Upper lobe of left lung (tissue), 6 donors: Measurements from ENCODE around the gene SSNA1. TPM values are rescaled to one million over a fixed set of nuclear protein-coding genes. Genes with fewer than 3 reads are reported as not detected.
A peak's percentile ranks its signal among the peaks of the same experiment; 100 is the strongest.

Experiments
- ATAC-seq, 2 donors: fragments of 200-7000 bp; cut with Tn5 transposase; one replicate each; pipeline ENCODE4 v1.9.1; 2022; ENCODE audit warnings: mild to moderate bottlenecking in 2 of 2, moderate library complexity in 2 of 2; ENCODE audit not compliant: low FRiP score in 2 of 2
- DNase-seq, 2 donors: peaks; one replicate each; pipeline ENCODE4 v3.0.0-alpha.2; 2019 to 2020
- H3K27ac ChIP-seq, 4 donors: fragments of 200-600 bp; sonication (generic); one replicate each; pipeline ENCODE4 v1.5.1; 2016 to 2019
- H3K27me3 ChIP-seq, 4 donors: fragments of 200-600 bp; sonication (generic); one replicate each; pipeline ENCODE4 v1.5.1; 2017 to 2019
- H3K36me3 ChIP-seq, 4 donors: fragments of 200-600 bp; sonication (generic); one replicate each; pipeline ENCODE4 v1.5.1; 2016 to 2019
- H3K4me1 ChIP-seq, 4 donors: fragments of 200-600 bp; sonication (generic); one replicate each; pipeline ENCODE4 v1.5.1; 2018 to 2019
- H3K4me3 ChIP-seq, 4 donors: fragments of 200-600 bp; sonication (generic); one replicate each; pipeline ENCODE4 v1.5.1; 2017 to 2019; ENCODE audit warnings: mild to moderate bottlenecking in 2 of 4, moderate library complexity in 1 of 4
- H3K9me3 ChIP-seq, 4 donors: fragments of 200-600 bp; sonication (generic); one replicate each; pipeline ENCODE4 v1.5.1; 2018 to 2019
- EP300 ChIP-seq, 4 donors: sonication (generic); formaldehyde crosslinking; IDR thresholded peaks; one replicate each; pipeline ENCODE4 v1.5.1; 2017; ENCODE audit warnings: antibody characterized with exemption in 4 of 4, control low read depth in 2 of 4
- POLR2A ChIP-seq, 4 donors: fragments of 450-650 bp; IDR thresholded peaks; one replicate each; pipeline ENCODE4 v1.5.1; 2016 to 2017; ENCODE audit warnings: antibody characterized with exemption in 4 of 4, mild to moderate bottlenecking in 2 of 4
- POLR2AphosphoS5 ChIP-seq, 2 donors: sonication (generic); formaldehyde crosslinking; IDR thresholded peaks; one replicate each; pipeline ENCODE4 v1.5.1; 2017; ENCODE audit warnings: antibody characterized with exemption in 2 of 2
- WGBS, 2 donors: methylation state at CpG; one replicate each; pipeline ENCODE4 v1.1.5; 2017 to 2018; 5-methylcytosine and 5-hydroxymethylcytosine counted together
- total RNA-seq, 6 donors: library from RNA; depleted of rRNA in 4 of 6; stranded (reverse); fragments of >200 nt in 4 of 6; gene quantifications; one replicate each; pipeline versions ENCODE4 v1.1.0 to v1.2.1, GENCODE V29; 2016 to 2021
- TF ChIP-seq, protein P1 (sequence below), 6 experiments: fragments of 450-650 bp in 4 of 6; fragments of 200-600 bp in 2 of 6; sonication (generic) in 2 of 6; IDR thresholded peaks; one replicate each; pipeline ENCODE4 v1.5.1; 2016 to 2019; ENCODE audit warnings: antibody characterized with exemption in 6 of 6
- donor health status: DM: no; HTN: no; CAD: no; lungs with moderate emphysema.
- donor health status: DM: no; HTN: yes; CAD: no; lungs with severe emphysema.

The SSNA1 gene, protein sequence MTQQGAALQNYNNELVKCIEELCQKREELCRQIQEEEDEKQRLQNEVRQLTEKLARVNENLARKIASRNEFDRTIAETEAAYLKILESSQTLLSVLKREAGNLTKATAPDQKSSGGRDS
- 100 to 1,000 TPM in 1 of 6 donors, 10 to 100 TPM in 5; 39.8 to 110 (median 73.0) TPM for total RNA-seq

DNA sequence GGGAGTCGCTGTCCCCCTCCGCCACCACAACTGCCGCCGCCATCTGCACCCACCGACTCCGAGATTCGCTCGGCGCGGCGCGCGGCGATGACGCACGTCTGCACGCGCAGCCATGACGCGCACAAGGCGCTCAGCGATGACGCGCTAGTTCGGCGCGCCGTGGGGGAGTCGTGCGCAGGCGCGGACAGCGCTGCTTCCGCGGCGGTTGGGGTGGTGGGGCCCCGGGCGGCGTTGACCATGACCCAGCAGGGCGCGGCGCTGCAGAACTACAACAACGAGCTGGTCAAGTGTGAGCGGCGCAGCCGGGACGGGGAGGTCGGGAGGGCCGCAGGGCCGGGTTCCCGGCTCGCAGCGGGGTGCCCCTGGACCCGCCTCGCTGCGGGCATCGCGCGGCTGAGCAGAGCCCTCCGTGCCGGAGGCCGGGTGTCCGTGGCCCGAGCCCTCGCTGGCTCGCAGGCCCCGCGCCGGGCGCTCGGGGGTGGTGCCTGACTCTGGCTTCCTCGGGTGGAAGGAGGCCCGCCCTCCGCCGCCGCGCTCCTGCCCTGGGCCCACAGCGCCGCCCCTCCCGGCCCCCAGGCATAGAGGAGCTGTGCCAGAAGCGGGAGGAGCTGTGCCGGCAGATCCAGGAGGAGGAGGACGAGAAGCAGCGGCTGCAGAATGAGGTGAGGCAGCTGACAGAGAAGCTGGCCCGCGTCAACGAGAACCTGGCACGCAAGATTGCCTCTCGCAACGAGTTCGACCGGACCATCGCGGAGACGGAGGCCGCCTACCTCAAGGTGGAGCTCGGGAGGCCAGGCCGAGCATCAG is at the start of gene SSNA1, which contains the start of gene ANAPC2:
Gene SSNA1, plus strand, starts transcription at position 187 of the 807 bp plus-strand sequence. Its CDS starts 51 bp downstream, at position 238.
Gene ANAPC2, minus strand, starts transcription at position 71 of the 807 bp plus-strand sequence. Its CDS starts 28 bp downstream, at position 43.
- Histone ChIP-seq H3K27me3 (no peaks in the 10 kb centered on the region), H3K27ac (peak within 1 kb of the TSS; percentile 90 to 96 (median 94)), H3K36me3 (peaks cover 9 to 67% (median 44%) of the 10 kb centered on the region in 4 donors), H3K9me3 (no peaks in the 10 kb centered on the region), H3K4me3 (peak within 1 kb of the TSS; percentile 76 to 100 (median 86)), H3K4me1 (peaks cover 35 to 51% (median 37%) of the 10 kb centered on the region in 4 donors)
- 0 to 1% methylated on average over 7 to 78 of the region's 98 CpGs for WGBS, 2 donors
- DNase-seq (peak; percentile 94 to 100), ATAC-seq (peak; percentile 89 to 95)
- TF ChIP-seq POLR2A (IDR thresholded peaks at IDR 0.05) (peak in 3 of 4 donors; percentile 83 to 96 (median 90)), EP300 (IDR thresholded peaks at IDR 0.05) (peak in 1 of 4 donors; percentile 92), POLR2AphosphoS5 (IDR thresholded peaks at IDR 0.05) (peak; percentile 99)
- TF ChIP-seq, protein P1, sequence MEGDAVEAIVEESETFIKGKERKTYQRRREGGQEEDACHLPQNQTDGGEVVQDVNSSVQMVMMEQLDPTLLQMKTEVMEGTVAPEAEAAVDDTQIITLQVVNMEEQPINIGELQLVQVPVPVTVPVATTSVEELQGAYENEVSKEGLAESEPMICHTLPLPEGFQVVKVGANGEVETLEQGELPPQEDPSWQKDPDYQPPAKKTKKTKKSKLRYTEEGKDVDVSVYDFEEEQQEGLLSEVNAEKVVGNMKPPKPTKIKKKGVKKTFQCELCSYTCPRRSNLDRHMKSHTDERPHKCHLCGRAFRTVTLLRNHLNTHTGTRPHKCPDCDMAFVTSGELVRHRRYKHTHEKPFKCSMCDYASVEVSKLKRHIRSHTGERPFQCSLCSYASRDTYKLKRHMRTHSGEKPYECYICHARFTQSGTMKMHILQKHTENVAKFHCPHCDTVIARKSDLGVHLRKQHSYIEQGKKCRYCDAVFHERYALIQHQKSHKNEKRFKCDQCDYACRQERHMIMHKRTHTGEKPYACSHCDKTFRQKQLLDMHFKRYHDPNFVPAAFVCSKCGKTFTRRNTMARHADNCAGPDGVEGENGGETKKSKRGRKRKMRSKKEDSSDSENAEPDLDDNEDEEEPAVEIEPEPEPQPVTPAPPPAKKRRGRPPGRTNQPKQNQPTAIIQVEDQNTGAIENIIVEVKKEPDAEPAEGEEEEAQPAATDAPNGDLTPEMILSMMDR (IDR thresholded peaks at IDR 0.05), result peak in 5 of 6 experiments; percentile 34 to 82 (median 40)

DNA sequence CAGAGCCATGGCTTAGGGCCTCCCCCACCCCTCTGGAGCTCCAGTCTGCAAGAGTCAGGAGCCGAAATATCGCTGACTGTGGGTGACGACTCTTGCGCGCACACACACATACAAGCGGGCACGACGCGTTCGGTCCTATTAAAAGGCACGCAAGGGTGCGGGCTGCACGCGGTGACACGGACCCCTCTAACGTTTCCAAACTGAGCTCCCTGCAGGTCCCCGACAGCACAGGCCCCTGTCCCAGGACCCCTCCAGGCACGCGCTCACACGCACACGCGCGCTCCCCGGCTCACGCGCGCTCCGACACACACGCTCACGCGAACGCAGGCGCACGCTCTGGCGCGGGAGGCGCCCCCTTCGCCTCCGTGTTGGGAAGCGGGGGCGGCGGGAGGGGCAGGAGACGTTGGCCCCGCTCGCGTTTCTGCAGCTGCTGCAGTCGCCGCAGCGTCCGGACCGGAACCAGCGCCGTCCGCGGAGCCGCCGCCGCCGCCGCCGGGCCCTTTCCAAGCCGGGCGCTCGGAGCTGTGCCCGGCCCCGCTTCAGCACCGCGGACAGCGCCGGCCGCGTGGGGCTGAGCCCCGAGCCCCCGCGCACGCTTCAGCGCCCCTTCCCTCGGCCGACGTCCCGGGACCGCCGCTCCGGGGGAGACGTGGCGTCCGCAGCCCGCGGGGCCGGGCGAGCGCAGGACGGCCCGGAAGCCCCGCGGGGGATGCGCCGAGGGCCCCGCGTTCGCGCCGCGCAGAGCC is 49.6 kb upstream of the SSNA1 start, which contains the start of gene GRIN1:
Gene GRIN1, plus strand, starts transcription at position 433 of the 746 bp plus-strand sequence. CDS start 333 bp downstream, outside the sequence.
- no peaks in the 10 kb centered on the region for H3K9me3 ChIP-seq
- H3K27ac ChIP-seq, result no peak within 1 kb of the TSS
- H3K4me1 ChIP-seq, result peaks cover 0 to 13% (median 5%) of the 10 kb centered on the region in 4 donors
- H3K27me3 ChIP-seq, result peaks cover 0 to 57% (median 19%) of the 10 kb centered on the region in 4 donors
- peak within 1 kb of the TSS in 1 of 4 donors; percentile 6 for H3K4me3 ChIP-seq
- DNase-seq (peak in 1 of 2 donors; percentile 91), ATAC-seq (peak in 1 of 2 donors; percentile 78)
- TF ChIP-seq EP300 (IDR thresholded peaks at IDR 0.05) (no peak), POLR2A (IDR thresholded peaks at IDR 0.05) (no peak), POLR2AphosphoS5 (IDR thresholded peaks at IDR 0.05) (no peak)
- TF ChIP-seq, protein P1 (IDR thresholded peaks at IDR 0.05), result no peak
- no peaks in the 10 kb centered on the region for H3K36me3 ChIP-seq
- WGBS, 2 donors, result 17% methylated on average over 20 of the region's 104 CpGs; no CpG with 5 or more reads in 1 of the 2 donors

DNA sequence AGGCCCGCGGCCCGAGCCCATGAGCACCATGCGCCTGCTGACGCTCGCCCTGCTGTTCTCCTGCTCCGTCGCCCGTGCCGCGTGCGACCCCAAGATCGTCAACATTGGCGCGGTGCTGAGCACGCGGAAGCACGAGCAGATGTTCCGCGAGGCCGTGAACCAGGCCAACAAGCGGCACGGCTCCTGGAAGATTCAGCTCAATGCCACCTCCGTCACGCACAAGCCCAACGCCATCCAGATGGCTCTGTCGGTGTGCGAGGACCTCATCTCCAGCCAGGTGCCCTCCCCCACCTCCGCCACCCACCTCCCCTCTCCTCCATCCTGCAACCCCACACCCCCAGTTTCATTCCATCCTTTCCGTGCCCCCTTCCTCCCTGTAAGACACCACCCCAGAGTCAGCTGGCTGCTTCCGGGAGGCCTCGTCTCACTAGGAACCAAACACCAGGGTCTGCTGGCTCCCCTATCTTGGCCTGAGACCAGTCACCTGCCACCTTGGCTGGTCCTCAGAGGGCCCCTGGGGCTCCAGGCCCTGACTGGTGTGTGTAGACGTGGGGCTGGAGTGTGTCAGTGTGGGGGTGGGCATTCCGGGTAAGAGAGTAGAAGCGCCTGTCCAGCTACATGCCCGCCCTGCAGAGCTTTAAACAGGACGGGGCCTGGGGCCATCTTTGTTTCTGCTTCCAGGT is 48.9 kb upstream of the SSNA1 start:
- no peak for DNase-seq
- no peak for TF ChIP-seq EP300 (IDR thresholded peaks at IDR 0.05)
- no peak for TF ChIP-seq POLR2A (IDR thresholded peaks at IDR 0.05)
- no peak for TF ChIP-seq POLR2AphosphoS5 (IDR thresholded peaks at IDR 0.05)
- TF ChIP-seq, protein P1 (IDR thresholded peaks at IDR 0.05), result no peak
- H3K27me3 ChIP-seq, result peaks cover 0 to 57% (median 19%) of the 10 kb centered on the region in 4 donors
- H3K4me1 ChIP-seq, result peaks cover 0 to 13% (median 5%) of the 10 kb centered on the region in 4 donors
- no peak for ATAC-seq
- no peaks in the 10 kb centered on the region for H3K9me3 ChIP-seq
- no peaks in the 10 kb centered on the region for H3K36me3 ChIP-seq
- 55 to 62% methylated on average over 14 of the region's 37 CpGs for WGBS, 2 donors
- H3K4me3 ChIP-seq, result no peak overlapping the region
- H3K27ac ChIP-seq, result no peak overlapping the region
